ENCODE data around the gene DTNB.
"Not testable (repeated sequence)": the region's sequence is repeated elsewhere in the genome, so short reads cannot be mapped to it uniquely, and the experiment has no call there.

The DTNB gene

GRCh38 chr2:25673300-25674076, at the start of gene DTNB:
Gene DTNB, minus strand, starts transcription at chr2:25673577. Its CDS starts 20,917 bp downstream, at chr2:25652660.
- DNase-seq, result no peak

- DNase-seq, result no peak
These were observed 48.8 kb upstream of the DTNB start for GRCh38 chr2:25722224-25722623.

- DNase-seq, result no peak
These were observed 47.2 kb upstream of the DTNB start for GRCh38 chr2:25720575-25720974.

- no peak for DNase-seq
These were observed 41.4 kb upstream of the DTNB start for GRCh38 chr2:25714740-25715139.

- DNase-seq, result no peak
These were observed 39.1 kb upstream of the DTNB start for GRCh38 chr2:25712455-25712854.

- DNase-seq, result no peak
These were observed 38.4 kb upstream of the DTNB start for GRCh38 chr2:25711675-25712354.

GRCh38 chr2:25710750-25711149, 37.4 kb upstream of the DTNB start:
- DNase-seq, result no peak

- DNase-seq, result no peak
These were observed 36.0 kb upstream of the DTNB start for GRCh38 chr2:25709349-25709748.

- DNase-seq, result no peak
These were observed 34.7 kb upstream of the DTNB start for GRCh38 chr2:25707927-25708590.

- not testable (repeated sequence) for DNase-seq
These were observed 32.2 kb upstream of the DTNB start for GRCh38 chr2:25705575-25705974.

GRCh38 chr2:25701801-25702200, 28.4 kb upstream of the DTNB start:
- no peak for DNase-seq

- DNase-seq, result no peak
These were observed 26.9 kb upstream of the DTNB start for GRCh38 chr2:25700221-25700660.

- no peak for DNase-seq
These were observed 25.8 kb upstream of the DTNB start for GRCh38 chr2:25699216-25699615.

GRCh38 chr2:25698752-25699151, 25.4 kb upstream of the DTNB start:
- no peak for DNase-seq

GRCh38 chr2:25697559-25698341, 24.4 kb upstream of the DTNB start:
- no peak for DNase-seq

- no peak for DNase-seq
These were observed 19.5 kb upstream of the DTNB start for GRCh38 chr2:25692737-25693445.

- no peak for DNase-seq
These were observed 18.8 kb upstream of the DTNB start for GRCh38 chr2:25692143-25692542.

- no peak for DNase-seq
These were observed 16.7 kb upstream of the DTNB start for GRCh38 chr2:25690058-25690457.

GRCh38 chr2:25688236-25688635, 14.9 kb upstream of the DTNB start:
- DNase-seq, result no peak

GRCh38 chr2:25685741-25686140, 12.4 kb upstream of the DTNB start:
- DNase-seq, result no peak

GRCh38 chr2:25684577-25685473, 11.4 kb upstream of the DTNB start:
- DNase-seq, result no peak

All from SIG-M5 (cell line).